H9 (cell line): ENCODE measurements around the gene ZNF786. TPM values are rescaled to one million over a fixed set of nuclear protein-coding genes. Genes with fewer than 3 reads are reported as not detected.

ENCODE experiments used
- DNase-seq: peaks from one replicate; pipeline ENCODE4 v3.0.0-alpha.2; 2017
- H2AFZ ChIP-seq: one replicate; pipeline ENCODE4 v1.6.1; 2013; ENCODE audit warnings: mild to moderate bottlenecking, low read length, control low read depth, moderate library complexity
- H2AK5ac ChIP-seq: 2 replicates; pipeline ENCODE4 v1.6.1; 2013; ENCODE audit warnings: low read length, control low read depth, mixed read lengths; ENCODE audit not compliant: insufficient read length
- H2BK120ac ChIP-seq: one replicate; pipeline ENCODE4 v1.6.1; 2013; ENCODE audit warnings: low read depth, mild to moderate bottlenecking, low read length, control low read depth, inconsistent platforms; ENCODE audit not compliant: poor library complexity, severe bottlenecking
- H2BK12ac ChIP-seq: 2 replicates; pipeline ENCODE4 v1.6.1; 2013; ENCODE audit warnings: low read length, control low read depth, mixed read lengths, low read depth; ENCODE audit not compliant: insufficient read length
- H2BK15ac ChIP-seq: 2 replicates; pipeline ENCODE4 v1.6.1; 2013; ENCODE audit warnings: low read depth, low read length, control low read depth
- H2BK20ac ChIP-seq: one replicate; pipeline ENCODE4 v1.6.1; 2013; ENCODE audit warnings: low read depth, mild to moderate bottlenecking, low read length, control low read depth, inconsistent platforms; ENCODE audit not compliant: poor library complexity, severe bottlenecking
- H2BK5ac ChIP-seq: 2 replicates; pipeline ENCODE4 v1.6.1; 2013; ENCODE audit warnings: low read length, control low read depth, mixed read lengths; ENCODE audit not compliant: insufficient read length
- H3K14ac ChIP-seq: 2 replicates; pipeline ENCODE4 v1.6.1; 2013; ENCODE audit warnings: low read length, control low read depth; ENCODE audit not compliant: insufficient read depth
- H3K18ac ChIP-seq: 2 replicates; pipeline ENCODE4 v1.6.1; 2013; ENCODE audit warnings: low read depth, mild to moderate bottlenecking, mixed read lengths, low read length, control low read depth; ENCODE audit not compliant: insufficient read length
- H3K23ac ChIP-seq: 2 replicates; pipeline ENCODE4 v1.6.1; 2013; ENCODE audit warnings: low read length, control low read depth, mixed read lengths, low read depth; ENCODE audit not compliant: insufficient read length
- H3K23me2 ChIP-seq: 2 replicates; pipeline ENCODE4 v1.6.1; 2013; ENCODE audit warnings: low read depth, mild to moderate bottlenecking, mixed read lengths, low read length, control low read depth; ENCODE audit not compliant: insufficient read length, poor library complexity, severe bottlenecking
- H3K27ac ChIP-seq: 2 replicates; pipeline ENCODE4 v1.5.1; 2013; ENCODE audit warnings: low read length, control low read depth, mixed read lengths, low read depth; ENCODE audit not compliant: insufficient read length
- H3K27me3 ChIP-seq: 2 replicates; pipeline ENCODE4 v1.6.1; 2013; ENCODE audit warnings: low read length, control low read depth, inconsistent platforms; ENCODE audit not compliant: insufficient read depth
- H3K4ac ChIP-seq: 2 replicates; pipeline ENCODE4 v1.6.1; 2013; ENCODE audit warnings: low read depth, mild to moderate bottlenecking, control low read depth, inconsistent platforms, low read length, moderate library complexity
- H3K4me1 ChIP-seq: 2 replicates; pipeline ENCODE4 v1.6.1; 2013; ENCODE audit warnings: low read length, control low read depth, inconsistent platforms; ENCODE audit not compliant: insufficient read depth
- H3K4me2 ChIP-seq: 2 replicates; pipeline ENCODE4 v1.6.1; 2013; ENCODE audit warnings: low read length, control low read depth, mixed read lengths; ENCODE audit not compliant: insufficient read length, insufficient read depth
- H3K56ac ChIP-seq: 2 replicates; pipeline ENCODE4 v1.6.1; 2013; ENCODE audit warnings: low read depth, mild to moderate bottlenecking, mixed read lengths, low read length, control low read depth; ENCODE audit not compliant: insufficient read length
- H3K79me1 ChIP-seq: 2 replicates; pipeline ENCODE4 v1.6.1; 2013; ENCODE audit warnings: low read depth, mild to moderate bottlenecking, moderate library complexity, low read length, control low read depth, inconsistent platforms; ENCODE audit not compliant: insufficient read depth, poor library complexity, severe bottlenecking
- H3K79me2 ChIP-seq: 2 replicates; pipeline ENCODE4 v1.6.1; 2013; ENCODE audit warnings: low read length, control low read depth, inconsistent platforms; ENCODE audit not compliant: insufficient read depth
- H3K9ac ChIP-seq: 2 replicates; pipeline ENCODE4 v1.6.1; 2013; ENCODE audit warnings: low read length, control low read depth, mixed read lengths; ENCODE audit not compliant: insufficient read length; ENCODE audit errors: extremely low read depth
- H3K9me3 ChIP-seq: one replicate; pipeline ENCODE4 v1.6.1; 2013; ENCODE audit warnings: low read depth, low read length, inconsistent platforms; ENCODE audit not compliant: control insufficient read depth
- H3T11ph ChIP-seq: one replicate; pipeline ENCODE4 v1.6.1; 2013; ENCODE audit warnings: mild to moderate bottlenecking, low read length, control low read depth, inconsistent platforms
- H4K20me1 ChIP-seq: one replicate; pipeline ENCODE4 v1.6.1; 2013; ENCODE audit not compliant: control insufficient read depth, insufficient read length, insufficient read depth
- H4K5ac ChIP-seq: 2 replicates; pipeline ENCODE4 v1.6.1; 2013; ENCODE audit warnings: low read depth, mild to moderate bottlenecking, mixed read lengths, low read length, control low read depth; ENCODE audit not compliant: insufficient read length
- H4K8ac ChIP-seq: replicated peaks from 2 replicates; pipeline ENCODE4 v1.6.1; 2013; ENCODE audit warnings: low read length, control low read depth, mixed read lengths, low read depth; ENCODE audit not compliant: insufficient read length
- H4K91ac ChIP-seq: 2 replicates; pipeline ENCODE4 v1.6.1; 2013; ENCODE audit warnings: low read depth, mild to moderate bottlenecking, moderate library complexity, mixed read lengths, low read length, control low read depth; ENCODE audit not compliant: insufficient read length
- H3K27ac Mint-ChIP-seq, 3 experiments: 2 replicates in 2 of 3; 3 replicates in 1 of 3; pipeline ENCODE4 v1.8.0; 2020 to 2021; ENCODE audit warnings: mixed read lengths in 3 of 3, mild to moderate bottlenecking in 1 of 3, moderate library complexity in 1 of 3
- H3K27me3 Mint-ChIP-seq: 2 replicates; pipeline ENCODE4 v1.8.0; 2021; ENCODE audit warnings: low read depth, mild to moderate bottlenecking, moderate library complexity, mixed read lengths
- H3K36me3 Mint-ChIP-seq, 3 experiments: 2 replicates in 2 of 3; 3 replicates in 1 of 3; pipeline ENCODE4 v1.8.0; 2020 to 2021; ENCODE audit warnings: low read depth in 3 of 3, mixed read lengths in 3 of 3; ENCODE audit not compliant: insufficient read depth in 1 of 3
- H3K4me1 Mint-ChIP-seq, 2 experiments: 2 replicates each; pipeline ENCODE4 v1.8.0; 2020; ENCODE audit warnings: mixed read lengths in 2 of 2
- H3K4me3 Mint-ChIP-seq, 2 experiments: 2 replicates in 1 of 2; 3 replicates in 1 of 2; pipeline ENCODE4 v1.8.0; 2020 to 2021; ENCODE audit warnings: mild to moderate bottlenecking in 2 of 2, mixed read lengths in 2 of 2, moderate library complexity in 1 of 2
- H3K9me3 Mint-ChIP-seq, 2 experiments: 2 replicates in 1 of 2; 3 replicates in 1 of 2; pipeline ENCODE4 v1.8.0; 2020; ENCODE audit warnings: mild to moderate bottlenecking in 2 of 2, mixed read lengths in 2 of 2, moderate library complexity in 1 of 2
- WGBS: extraction: QIAGEN DNeasy Blood & Tissue Kit; methylation state at CpG from one replicate; pipeline ENCODE4 v1.1.7; 2013; ENCODE audit warnings: missing lambda C conversion rate, low lambda C conversion rate, mixed read lengths; ENCODE audit not compliant: insufficient read length; ENCODE audit errors: extremely low coverage; 5-methylcytosine and 5-hydroxymethylcytosine counted together
- total RNA-seq: library from RNA; stranded (reverse); gene quantifications from 2 replicates; pipeline ENCODE4 v1.2.1, GENCODE V29; 2021
- TF ChIP-seq, protein P1 (sequence below): fragments of 200-600 bp; sonication (generic); conservative IDR thresholded peaks from 3 replicates; pipeline ENCODE4 v1.8.0; 2021; ENCODE audit warnings: antibody characterized with exemption, mild to moderate bottlenecking

Gene ZNF786
- total RNA-seq, 1 experiment from 2014 or later, result 25.1 TPM

DNA sequence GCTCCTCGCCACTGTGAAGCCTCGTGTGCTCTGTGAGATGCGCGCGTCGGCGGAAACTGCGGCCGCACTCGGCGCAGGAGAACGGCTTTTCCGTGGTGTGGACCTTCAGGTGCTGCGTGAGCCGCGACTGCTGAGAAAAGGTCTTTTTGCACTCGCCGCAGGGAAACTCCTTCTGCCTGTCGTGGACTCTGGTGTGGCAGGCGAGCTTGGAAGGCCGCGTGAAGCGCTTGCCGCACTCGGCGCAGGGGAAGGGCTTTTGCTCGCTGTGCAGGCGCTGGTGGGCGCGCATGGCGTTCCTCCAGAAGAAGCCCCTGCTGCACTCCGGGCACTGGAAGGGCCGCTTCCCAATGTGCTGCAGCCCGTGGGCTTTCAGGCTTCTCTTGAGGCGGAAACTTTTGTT is 13.7 kb upstream of the ZNF786 start:
- no peaks in the 10 kb centered on the region for H3K27me3 ChIP-seq
- H2AK5ac ChIP-seq, result no peak overlapping the region
- H3K56ac ChIP-seq, result no peak overlapping the region
- no peak overlapping the region for H2AFZ ChIP-seq
- no peak overlapping the region for H3K9ac ChIP-seq
- H3K36me3 Mint-ChIP-seq, result peaks cover 8 to 14% (median 11%) of the 10 kb centered on the region in 3 experiments; a peak in 6 of 7 replicates
- no peak overlapping the region for H3K4me3 Mint-ChIP-seq
- H3K27me3 Mint-ChIP-seq, result no peaks in the 10 kb centered on the region
- H4K91ac ChIP-seq, result no peak overlapping the region
- H3K9me3 ChIP-seq, result no peaks in the 10 kb centered on the region
- H3K4me1 ChIP-seq, result no peaks in the 10 kb centered on the region
- H3K4ac ChIP-seq, result no peak overlapping the region
- H4K5ac ChIP-seq, result no peak overlapping the region
- H3K4me1 Mint-ChIP-seq, result peaks cover 0 to 2% of the 10 kb centered on the region in 2 experiments; a peak in 1 of 4 replicates
- no peak overlapping the region for H3K27ac Mint-ChIP-seq
- H3K27ac ChIP-seq, result no peak overlapping the region
- H4K8ac ChIP-seq, result no peak overlapping the region
- H3K18ac ChIP-seq, result no peak overlapping the region
- no peak overlapping the region for H3K23ac ChIP-seq
- WGBS, result no CpG with 5 or more reads among the region's 35 CpGs
- no peak overlapping the region for H2BK12ac ChIP-seq
- no peak overlapping the region for H3T11ph ChIP-seq
- H2BK20ac ChIP-seq, result no peak overlapping the region
- H2BK120ac ChIP-seq, result no peak overlapping the region
- no peaks in the 10 kb centered on the region for H3K79me1 ChIP-seq
- H2BK5ac ChIP-seq, result no peak overlapping the region
- H3K4me2 ChIP-seq, result no peak overlapping the region
- no peaks in the 10 kb centered on the region; a peak in 1 of 5 replicates for H3K9me3 Mint-ChIP-seq
- H3K23me2 ChIP-seq, result no peaks in the 10 kb centered on the region
- H4K20me1 ChIP-seq, result no peaks in the 10 kb centered on the region
- no peaks in the 10 kb centered on the region for H3K79me2 ChIP-seq
- H2BK15ac ChIP-seq, result no peak overlapping the region
- TF ChIP-seq, protein P1, sequence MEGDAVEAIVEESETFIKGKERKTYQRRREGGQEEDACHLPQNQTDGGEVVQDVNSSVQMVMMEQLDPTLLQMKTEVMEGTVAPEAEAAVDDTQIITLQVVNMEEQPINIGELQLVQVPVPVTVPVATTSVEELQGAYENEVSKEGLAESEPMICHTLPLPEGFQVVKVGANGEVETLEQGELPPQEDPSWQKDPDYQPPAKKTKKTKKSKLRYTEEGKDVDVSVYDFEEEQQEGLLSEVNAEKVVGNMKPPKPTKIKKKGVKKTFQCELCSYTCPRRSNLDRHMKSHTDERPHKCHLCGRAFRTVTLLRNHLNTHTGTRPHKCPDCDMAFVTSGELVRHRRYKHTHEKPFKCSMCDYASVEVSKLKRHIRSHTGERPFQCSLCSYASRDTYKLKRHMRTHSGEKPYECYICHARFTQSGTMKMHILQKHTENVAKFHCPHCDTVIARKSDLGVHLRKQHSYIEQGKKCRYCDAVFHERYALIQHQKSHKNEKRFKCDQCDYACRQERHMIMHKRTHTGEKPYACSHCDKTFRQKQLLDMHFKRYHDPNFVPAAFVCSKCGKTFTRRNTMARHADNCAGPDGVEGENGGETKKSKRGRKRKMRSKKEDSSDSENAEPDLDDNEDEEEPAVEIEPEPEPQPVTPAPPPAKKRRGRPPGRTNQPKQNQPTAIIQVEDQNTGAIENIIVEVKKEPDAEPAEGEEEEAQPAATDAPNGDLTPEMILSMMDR, result no peak
- H3K14ac ChIP-seq, result no peak overlapping the region
- DNase-seq, result no peak
